Smooth muscle cell (in vitro differentiated cells): ENCODE data around the gene PPP2R5B. TPM values are rescaled to one million over a fixed set of nuclear protein-coding genes. Genes with fewer than 3 reads are reported as not detected.

Experiments
- DNase-seq: peaks from one replicate; lab custom pipeline; 2025; ENCODE audit not compliant: unreplicated experiment; lab: John Stamatoyannopoulos, UW
- H2AFZ ChIP-seq: fragments of 200-600 bp; sonication (generic); 2 replicates; pipeline ENCODE4 v1.6.0; 2016; ENCODE audit warnings: antibody characterized with exemption, low read depth, mild to moderate bottlenecking
- H3F3A ChIP-seq: fragments of 200-600 bp; sonication (generic); 2 replicates; pipeline ENCODE4 v1.6.0; 2017; ENCODE audit warnings: antibody characterized with exemption, low read depth
- H3K27ac ChIP-seq: fragments of 200-600 bp; sonication (generic); 2 replicates; pipeline ENCODE4 v1.5.1; 2016; ENCODE audit warnings: low read depth, mild to moderate bottlenecking
- H3K27me3 ChIP-seq: fragments of 200-600 bp; sonication (generic); 2 replicates; pipeline ENCODE4 v1.6.1; 2016; ENCODE audit warnings: low read depth, mild to moderate bottlenecking
- H3K36me3 ChIP-seq: fragments of 200-600 bp; sonication (generic); 2 replicates; pipeline ENCODE4 v1.5.1; 2016; ENCODE audit warnings: low read depth
- H3K4me1 ChIP-seq: fragments of 200-600 bp; sonication (generic); 2 replicates; pipeline ENCODE4 v1.5.1; 2016; ENCODE audit warnings: low read depth
- H3K4me2 ChIP-seq: fragments of 200-600 bp; sonication (generic); 2 replicates; pipeline ENCODE4 v1.6.0; 2016; ENCODE audit warnings: mild to moderate bottlenecking
- H3K4me3 ChIP-seq: fragments of 200-600 bp; sonication (generic); 2 replicates; pipeline ENCODE4 v1.5.1; 2016; ENCODE audit warnings: mild to moderate bottlenecking
- H3K79me2 ChIP-seq: fragments of 200-600 bp; sonication (generic); 2 replicates; pipeline ENCODE4 v1.6.0; 2016; ENCODE audit warnings: low read depth, mild to moderate bottlenecking
- H3K9ac ChIP-seq: fragments of 200-600 bp; sonication (generic); 2 replicates; pipeline ENCODE4 v1.6.0; 2016; ENCODE audit warnings: low read depth
- H3K9me3 ChIP-seq: fragments of 200-600 bp; sonication (generic); replicated peaks from 2 replicates; pipeline ENCODE4 v1.5.1; 2016; ENCODE audit warnings: low read depth
- H4K20me1 ChIP-seq: fragments of 200-600 bp; sonication (generic); 2 replicates; pipeline ENCODE4 v1.6.0; 2016; ENCODE audit warnings: low read depth
- WGBS: methylation state at CpG from one replicate; pipeline ENCODE4 v1.1.7; 2016; ENCODE audit warnings: low lambda C conversion rate; 5-methylcytosine and 5-hydroxymethylcytosine counted together
- polyA plus RNA-seq: library from polyadenylated mRNA; unstranded; fragments of >200 nt; fragmentation: Nextera tagmentation; extraction: Ambion mirVana; gene quantifications from 2 replicates; pipeline ENCODE4 v1.2.1, GENCODE V29; 2016
- total RNA-seq: library from RNA; depleted of rRNA; stranded (reverse); fragments of >200 nt; gene quantifications from 2 replicates; pipeline ENCODE4 v1.2.3, GENCODE V29; 2014
- TF ChIP-seq, protein P1 (sequence below): fragments of 200-600 bp; sonication (generic); IDR thresholded peaks from 2 replicates; pipeline ENCODE4 v1.5.1; 2017; ENCODE audit warnings: borderline replicate concordance, mild to moderate bottlenecking, antibody characterized with exemption; ENCODE audit not compliant: insufficient read depth, poor library complexity, severe bottlenecking

PPP2R5B gene
- total and polyA plus RNA-seq, 2 experiments from 2014 or later, result 14.9 to 36.6 TPM

DNA sequence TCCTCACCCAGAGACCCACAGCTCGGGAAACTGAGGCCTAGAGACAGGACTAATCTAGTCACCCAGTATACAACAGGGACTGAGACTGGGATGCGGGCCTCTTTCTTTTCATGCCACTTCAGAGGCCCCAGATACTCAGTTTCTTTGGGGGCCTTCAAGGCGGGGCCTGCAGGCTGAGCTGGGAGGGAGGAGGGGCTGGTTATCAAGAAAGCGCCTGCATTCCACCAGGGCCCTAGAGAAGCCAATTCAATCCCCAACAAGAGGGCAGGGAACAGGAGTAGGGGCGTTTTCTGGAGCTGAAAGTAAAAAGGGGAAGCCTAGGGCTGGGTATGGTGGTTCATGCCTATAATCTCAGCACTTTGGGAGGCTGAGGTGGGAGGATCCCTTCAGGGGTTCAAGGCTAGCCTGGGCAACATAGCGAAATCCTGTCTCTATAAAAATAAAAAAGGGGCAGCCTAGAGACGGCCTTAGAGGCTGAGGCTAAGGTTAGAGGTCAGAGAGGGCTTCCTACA, 9.1 kb upstream of the PPP2R5B start:
- no peaks in the 10 kb centered on the region for H3K9me3 ChIP-seq
- H3K4me3 ChIP-seq, result peak overlapping the region; percentile 83
- peaks cover 17% of the 10 kb centered on the region for H3K4me1 ChIP-seq
- H3K27me3 ChIP-seq, result no peaks in the 10 kb centered on the region
- TF ChIP-seq, protein P1, sequence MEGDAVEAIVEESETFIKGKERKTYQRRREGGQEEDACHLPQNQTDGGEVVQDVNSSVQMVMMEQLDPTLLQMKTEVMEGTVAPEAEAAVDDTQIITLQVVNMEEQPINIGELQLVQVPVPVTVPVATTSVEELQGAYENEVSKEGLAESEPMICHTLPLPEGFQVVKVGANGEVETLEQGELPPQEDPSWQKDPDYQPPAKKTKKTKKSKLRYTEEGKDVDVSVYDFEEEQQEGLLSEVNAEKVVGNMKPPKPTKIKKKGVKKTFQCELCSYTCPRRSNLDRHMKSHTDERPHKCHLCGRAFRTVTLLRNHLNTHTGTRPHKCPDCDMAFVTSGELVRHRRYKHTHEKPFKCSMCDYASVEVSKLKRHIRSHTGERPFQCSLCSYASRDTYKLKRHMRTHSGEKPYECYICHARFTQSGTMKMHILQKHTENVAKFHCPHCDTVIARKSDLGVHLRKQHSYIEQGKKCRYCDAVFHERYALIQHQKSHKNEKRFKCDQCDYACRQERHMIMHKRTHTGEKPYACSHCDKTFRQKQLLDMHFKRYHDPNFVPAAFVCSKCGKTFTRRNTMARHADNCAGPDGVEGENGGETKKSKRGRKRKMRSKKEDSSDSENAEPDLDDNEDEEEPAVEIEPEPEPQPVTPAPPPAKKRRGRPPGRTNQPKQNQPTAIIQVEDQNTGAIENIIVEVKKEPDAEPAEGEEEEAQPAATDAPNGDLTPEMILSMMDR, result no peak
- WGBS, result 91% methylated on average over 7 of the region's 7 CpGs
- no peaks in the 10 kb centered on the region for H3K36me3 ChIP-seq
- peaks cover 6% of the 10 kb centered on the region for H3F3A ChIP-seq
- no peak overlapping the region for H2AFZ ChIP-seq
- H3K27ac ChIP-seq, result no peak overlapping the region
- H3K4me2 ChIP-seq, result peak overlapping the region; percentile 95
- H3K79me2 ChIP-seq, result peaks cover 18% of the 10 kb centered on the region
- H4K20me1 ChIP-seq, result no peaks in the 10 kb centered on the region
- H3K9ac ChIP-seq, result peak overlapping the region; percentile 89
- no peak for DNase-seq

DNA sequence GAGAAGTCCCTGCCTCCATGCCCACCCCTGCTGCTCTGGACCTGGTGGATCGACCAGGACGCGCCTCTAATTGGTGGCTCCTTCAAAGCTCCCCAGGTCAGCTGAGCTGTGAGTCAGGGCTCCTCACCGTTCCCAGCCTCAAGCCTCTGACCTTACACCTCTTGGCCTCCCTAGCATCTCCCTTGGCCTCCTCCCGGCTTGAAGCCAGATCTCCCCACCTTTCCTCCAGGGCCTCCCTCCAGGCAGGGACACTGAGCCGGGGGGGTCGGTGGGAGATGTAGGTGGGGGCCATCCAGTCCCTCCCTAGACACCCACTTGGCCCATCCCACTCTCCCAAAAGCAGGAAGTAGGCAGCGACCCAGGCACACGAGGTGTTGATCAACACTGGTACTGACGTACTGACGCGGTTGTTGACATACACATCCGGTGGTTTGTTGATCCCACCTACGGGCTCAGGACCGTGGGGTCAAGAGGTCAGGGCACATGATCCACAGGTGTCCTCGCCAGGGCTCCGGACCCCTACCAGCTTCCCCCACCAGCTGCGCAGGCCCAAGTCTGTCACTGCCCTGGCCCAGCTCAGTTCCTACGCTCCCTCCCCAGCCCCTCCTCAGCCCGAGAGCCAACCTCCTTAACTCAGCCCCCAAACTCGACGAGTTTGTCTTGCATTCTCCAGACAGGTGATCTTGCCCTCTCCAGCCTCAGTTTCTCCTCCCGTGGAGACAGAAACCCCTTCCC, 8.3 kb upstream of the PPP2R5B start:
- H3K27me3 ChIP-seq, result no peaks in the 10 kb centered on the region
- peak overlapping the region; percentile 83 for H3K4me3 ChIP-seq
- no peaks in the 10 kb centered on the region for H4K20me1 ChIP-seq
- H3K9me3 ChIP-seq, result no peaks in the 10 kb centered on the region
- H3K27ac ChIP-seq, result peak overlapping the region; percentile 50
- peaks cover 18% of the 10 kb centered on the region for H3K79me2 ChIP-seq
- peak overlapping the region; percentile 95 for H3K4me2 ChIP-seq
- peaks cover 17% of the 10 kb centered on the region for H3K4me1 ChIP-seq
- H3F3A ChIP-seq, result peaks cover 6% of the 10 kb centered on the region
- peak overlapping the region; percentile 89 for H3K9ac ChIP-seq
- no peaks in the 10 kb centered on the region for H3K36me3 ChIP-seq
- TF ChIP-seq, protein P1, result no peak
- WGBS, result 14% methylated on average over 22 of the region's 23 CpGs
- peak overlapping the region; percentile 23 for H2AFZ ChIP-seq
- no peak for DNase-seq

GRCh38 chr11:64916775-64917662, 7.5 kb upstream of the PPP2R5B start, which contains the start of gene ATG2A:
TSS of gene ATG2A (minus strand) at chr11:64917209. CDS start at chr11:64917135, 74 bp downstream.
- H3K9ac ChIP-seq, result peak within 1 kb of the TSS; percentile 89
- H4K20me1 ChIP-seq, result no peaks in the 10 kb centered on the region
- WGBS, result under 1% methylated on average over 57 of the region's 57 CpGs
- TF ChIP-seq, protein P1, result no peak
- H2AFZ ChIP-seq, result peak within 1 kb of the TSS; percentile 95
- DNase-seq, result peak; percentile 93
- peaks cover 6% of the 10 kb centered on the region for H3F3A ChIP-seq
- H3K4me2 ChIP-seq, result peak within 1 kb of the TSS; percentile 95
- peak within 1 kb of the TSS; percentile 71 for H3K27ac ChIP-seq
- peak within 1 kb of the TSS; percentile 83 for H3K4me3 ChIP-seq
- H3K79me2 ChIP-seq, result peaks cover 18% of the 10 kb centered on the region
- no peaks in the 10 kb centered on the region for H3K9me3 ChIP-seq
- H3K27me3 ChIP-seq, result no peaks in the 10 kb centered on the region
- no peaks in the 10 kb centered on the region for H3K36me3 ChIP-seq
- H3K4me1 ChIP-seq, result peaks cover 17% of the 10 kb centered on the region
